ENCODE results near the gene PSAPL1.

PSAPL1 gene

GRCh38 chr4:7424553-7425111 is 10.1 kb downstream of the PSAPL1 start:
- TF ChIP-seq NFIC (IDR thresholded peaks at IDR 0.05) = no peak
- TF ChIP-seq USF1 (IDR thresholded peaks at IDR 0.05) = no peak
- TF ChIP-seq, protein P1, sequence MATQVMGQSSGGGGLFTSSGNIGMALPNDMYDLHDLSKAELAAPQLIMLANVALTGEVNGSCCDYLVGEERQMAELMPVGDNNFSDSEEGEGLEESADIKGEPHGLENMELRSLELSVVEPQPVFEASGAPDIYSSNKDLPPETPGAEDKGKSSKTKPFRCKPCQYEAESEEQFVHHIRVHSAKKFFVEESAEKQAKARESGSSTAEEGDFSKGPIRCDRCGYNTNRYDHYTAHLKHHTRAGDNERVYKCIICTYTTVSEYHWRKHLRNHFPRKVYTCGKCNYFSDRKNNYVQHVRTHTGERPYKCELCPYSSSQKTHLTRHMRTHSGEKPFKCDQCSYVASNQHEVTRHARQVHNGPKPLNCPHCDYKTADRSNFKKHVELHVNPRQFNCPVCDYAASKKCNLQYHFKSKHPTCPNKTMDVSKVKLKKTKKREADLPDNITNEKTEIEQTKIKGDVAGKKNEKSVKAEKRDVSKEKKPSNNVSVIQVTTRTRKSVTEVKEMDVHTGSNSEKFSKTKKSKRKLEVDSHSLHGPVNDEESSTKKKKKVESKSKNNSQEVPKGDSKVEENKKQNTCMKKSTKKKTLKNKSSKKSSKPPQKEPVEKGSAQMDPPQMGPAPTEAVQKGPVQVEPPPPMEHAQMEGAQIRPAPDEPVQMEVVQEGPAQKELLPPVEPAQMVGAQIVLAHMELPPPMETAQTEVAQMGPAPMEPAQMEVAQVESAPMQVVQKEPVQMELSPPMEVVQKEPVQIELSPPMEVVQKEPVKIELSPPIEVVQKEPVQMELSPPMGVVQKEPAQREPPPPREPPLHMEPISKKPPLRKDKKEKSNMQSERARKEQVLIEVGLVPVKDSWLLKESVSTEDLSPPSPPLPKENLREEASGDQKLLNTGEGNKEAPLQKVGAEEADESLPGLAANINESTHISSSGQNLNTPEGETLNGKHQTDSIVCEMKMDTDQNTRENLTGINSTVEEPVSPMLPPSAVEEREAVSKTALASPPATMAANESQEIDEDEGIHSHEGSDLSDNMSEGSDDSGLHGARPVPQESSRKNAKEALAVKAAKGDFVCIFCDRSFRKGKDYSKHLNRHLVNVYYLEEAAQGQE (IDR thresholded peaks at IDR 0.05; ENCODE audit: low read depth) = no peak
- no peak for TF ChIP-seq TCF12 (IDR thresholded peaks at IDR 0.05; ENCODE audit: low read depth)
- no peak for TF ChIP-seq FOXM1 (IDR thresholded peaks at IDR 0.05; ENCODE audit: borderline replicate concordance, low read depth)
- no peak for TF ChIP-seq EP300 (IDR thresholded peaks at IDR 0.05; ENCODE audit: borderline replicate concordance)
- no peak for TF ChIP-seq EGR1 (IDR thresholded peaks at IDR 0.05)

DNA sequence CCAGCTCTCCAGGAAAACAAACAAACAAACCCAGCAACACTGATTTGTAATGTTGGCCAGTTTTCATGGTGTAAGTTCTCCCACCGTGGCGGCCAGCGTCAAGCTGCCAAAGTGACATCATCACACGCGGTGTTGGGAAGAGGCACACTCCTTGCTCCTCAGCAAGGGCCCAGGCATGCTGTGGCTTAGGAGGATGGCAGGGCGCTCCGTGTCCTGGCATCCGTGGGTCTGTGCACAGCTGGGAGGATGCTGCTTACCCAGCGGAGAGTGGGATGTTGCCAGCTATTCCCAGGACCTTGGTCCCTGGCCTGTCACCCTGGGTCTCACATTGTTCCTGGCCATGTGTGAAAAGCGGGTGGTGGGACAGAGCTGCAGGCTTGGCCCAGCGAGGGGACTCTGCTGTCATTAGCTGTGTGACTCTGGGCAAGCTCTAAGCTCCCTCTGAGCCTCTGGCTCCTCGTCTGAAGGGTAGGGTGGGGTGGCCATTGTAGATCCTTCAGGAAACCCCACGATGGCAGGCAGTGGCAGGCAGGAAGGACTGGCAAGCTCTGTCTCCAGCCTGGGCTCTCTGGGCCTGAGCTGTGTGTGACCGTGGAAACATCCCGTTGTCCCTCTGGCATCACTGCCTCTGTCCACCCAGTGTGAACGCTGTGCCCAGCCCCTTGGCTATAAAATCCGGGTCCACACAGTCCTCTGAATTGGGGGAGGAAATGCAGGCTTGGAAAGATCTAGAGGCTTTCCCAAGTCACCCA is 10.8 kb downstream of the PSAPL1 start:
- TF ChIP-seq MAX (IDR thresholded peaks at IDR 0.05) = no peak
- no peak for TF ChIP-seq TEAD4 (IDR thresholded peaks at IDR 0.05)
- no peak for TF ChIP-seq TAF1 (IDR thresholded peaks at IDR 0.05; ENCODE audit: low read depth)
- TF ChIP-seq EGR1 (IDR thresholded peaks at IDR 0.05) = no peak
- TF ChIP-seq YY1 (IDR thresholded peaks at IDR 0.05; ENCODE audit: low read depth) = no peak
- no peak for TF ChIP-seq FOXM1 (IDR thresholded peaks at IDR 0.05; ENCODE audit: borderline replicate concordance, low read depth)
- no peak for TF ChIP-seq USF1 (IDR thresholded peaks at IDR 0.05)
- no peak for TF ChIP-seq RAD21 (IDR thresholded peaks at IDR 0.05; ENCODE audit: low read depth)
- no peak for TF ChIP-seq ZBTB7A (IDR thresholded peaks at IDR 0.05; ENCODE audit: low read depth)
- no peak for TF ChIP-seq CEBPB (IDR thresholded peaks at IDR 0.05)
- no peak for TF ChIP-seq TCF12 (IDR thresholded peaks at IDR 0.05; ENCODE audit: low read depth)
- TF ChIP-seq NFIC (IDR thresholded peaks at IDR 0.05) = no peak
- TF ChIP-seq, protein P1 (IDR thresholded peaks at IDR 0.05; ENCODE audit: low read depth) = no peak
- TF ChIP-seq EP300 (IDR thresholded peaks at IDR 0.05; ENCODE audit: borderline replicate concordance) = no peak
- TF ChIP-seq CREB1 (IDR thresholded peaks at IDR 0.05; ENCODE audit: low read depth) = no peak

GRCh38 chr4:7423391-7423790 is 11.3 kb downstream of the PSAPL1 start:
- TF ChIP-seq TEAD4 (IDR thresholded peaks at IDR 0.05) (no peak), EGR1 (IDR thresholded peaks at IDR 0.05) (no peak), MAX (IDR thresholded peaks at IDR 0.05) (no peak), FOXM1 (IDR thresholded peaks at IDR 0.05; ENCODE audit: borderline replicate concordance, low read depth) (no peak), RAD21 (IDR thresholded peaks at IDR 0.05; ENCODE audit: low read depth) (no peak), TAF1 (IDR thresholded peaks at IDR 0.05; ENCODE audit: low read depth) (no peak), TCF12 (IDR thresholded peaks at IDR 0.05; ENCODE audit: low read depth) (no peak)

- TF ChIP-seq EGR1 (IDR thresholded peaks at IDR 0.05) (no peak), USF1 (IDR thresholded peaks at IDR 0.05) (no peak), CREB1 (IDR thresholded peaks at IDR 0.05; ENCODE audit: low read depth) (no peak), EP300 (IDR thresholded peaks at IDR 0.05; ENCODE audit: borderline replicate concordance) (no peak), CEBPB (IDR thresholded peaks at IDR 0.05) (no peak)
Observed at GRCh38 chr4:7422898-7423180, 11.9 kb downstream of the PSAPL1 start.

GRCh38 chr4:7422151-7422897 is 12.4 kb downstream of the PSAPL1 start:
- TF ChIP-seq USF1 (IDR thresholded peaks at IDR 0.05) (no peak), YY1 (IDR thresholded peaks at IDR 0.05; ENCODE audit: low read depth) (no peak), TEAD4 (IDR thresholded peaks at IDR 0.05) (no peak), TAF1 (IDR thresholded peaks at IDR 0.05; ENCODE audit: low read depth) (no peak), MAX (IDR thresholded peaks at IDR 0.05) (no peak), TCF12 (IDR thresholded peaks at IDR 0.05; ENCODE audit: low read depth) (no peak), EGR1 (IDR thresholded peaks at IDR 0.05) (no peak), CREB1 (IDR thresholded peaks at IDR 0.05; ENCODE audit: low read depth) (no peak), EP300 (IDR thresholded peaks at IDR 0.05; ENCODE audit: borderline replicate concordance) (no peak), RAD21 (IDR thresholded peaks at IDR 0.05; ENCODE audit: low read depth) (no peak), FOXM1 (IDR thresholded peaks at IDR 0.05; ENCODE audit: borderline replicate concordance, low read depth) (no peak), CEBPB (IDR thresholded peaks at IDR 0.05) (no peak), NFIC (IDR thresholded peaks at IDR 0.05) (no peak), ZBTB7A (IDR thresholded peaks at IDR 0.05; ENCODE audit: low read depth) (no peak)
- TF ChIP-seq, protein P1 (IDR thresholded peaks at IDR 0.05; ENCODE audit: low read depth) = no peak
